NCI-H2227 treated with DMSO at 0.1 percent for 48 hours (cell line): ENCODE results near the gene TCEAL5.
"Not testable (repeated sequence)": the region's sequence is repeated elsewhere in the genome, so short reads cannot be mapped to it uniquely, and the experiment has no call there.

Experiments
- DNase-seq: peaks from one replicate; lab custom pipeline; 2025; lab: John Stamatoyannopoulos, UW

The TCEAL5 gene

DNA sequence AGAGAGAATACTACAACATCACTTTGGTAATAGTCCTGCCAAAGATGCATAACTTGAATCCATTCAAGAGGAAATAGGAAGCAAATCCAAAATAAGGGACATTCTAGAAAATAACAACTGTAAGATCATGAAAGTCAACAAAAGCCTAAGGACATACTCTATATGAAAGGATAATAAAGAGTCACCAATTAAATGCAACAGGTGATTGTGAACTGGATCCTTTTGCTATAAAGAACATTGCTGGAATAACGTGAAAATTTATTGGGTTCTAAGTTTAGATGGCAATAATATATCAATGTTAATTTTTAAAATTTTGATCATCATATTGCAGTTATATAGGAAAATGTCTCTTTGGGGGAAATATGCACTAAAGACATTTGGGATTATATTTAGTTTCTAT lies 41.7 kb downstream of the TCEAL5 start:
- DNase-seq = no peak

GRCh38 chrX:103233263-103233662 lies 43.3 kb downstream of the TCEAL5 start:
- DNase-seq = no peak

- DNase-seq = not testable (repeated sequence)
Observed at GRCh38 chrX:103225918-103226317, 50.6 kb downstream of the TCEAL5 start.
